ENCODE data around the gene TJP3. TPM values are rescaled to one million over a fixed set of nuclear protein-coding genes. Genes with fewer than 3 reads are reported as not detected.

Gene TJP3
- total and polyA plus RNA-seq, 2 experiments from 2014 or later: 23.7 to 49.2 TPM

GRCh38 chr19:3674784-3675543 is 33.2 kb upstream of the TJP3 start:
- H3K4me3 ChIP-seq: no peak overlapping the region
- no peaks in the 10 kb centered on the region for H3K27me3 ChIP-seq
- H3K27ac ChIP-seq: no peak overlapping the region
- H3K9me3 ChIP-seq (ENCODE audit: low read depth): no peaks in the 10 kb centered on the region
- H3K4me2 ChIP-seq: no peak overlapping the region
- H3K4me1 ChIP-seq (ENCODE audit: insufficient read depth): peaks cover 18% of the 10 kb centered on the region
- WGBS (ENCODE audit: low lambda C conversion rate, missing lambda C conversion rate): 89% methylated on average over 13 of the region's 13 CpGs
- H3K79me2 ChIP-seq: peaks cover 46% of the 10 kb centered on the region
- no peak for DNase-seq (ENCODE audit: low spot score)
- H3K36me3 ChIP-seq (replicated peaks; ENCODE audit: insufficient read depth, low read depth): no peaks in the 10 kb centered on the region
- H2AFZ ChIP-seq: no peak overlapping the region
- no peaks in the 10 kb centered on the region for H3K9me2 ChIP-seq (replicated peaks; ENCODE audit: insufficient read depth)
- TF ChIP-seq EZH2phosphoT487 (IDR thresholded peaks at IDR 0.05; ENCODE audit: low read depth, severe bottlenecking, unreplicated experiment): no peak
- no peak for TF ChIP-seq EZH2 (IDR thresholded peaks at IDR 0.05; ENCODE audit: borderline replicate concordance)
- TF ChIP-seq CTCF (IDR thresholded peaks at IDR 0.05; ENCODE audit: poor library complexity): no peak
- peaks cover 12% of the 10 kb centered on the region for H4K20me1 ChIP-seq (ENCODE audit: insufficient read depth, poor library complexity, severe bottlenecking)

GRCh38 chr19:3678188-3678587 is 30.0 kb upstream of the TJP3 start:
- TF ChIP-seq EZH2phosphoT487 (IDR thresholded peaks at IDR 0.05; ENCODE audit: low read depth, severe bottlenecking, unreplicated experiment): no peak
- TF ChIP-seq EZH2 (IDR thresholded peaks at IDR 0.05; ENCODE audit: borderline replicate concordance): no peak
- no peak for TF ChIP-seq CTCF (IDR thresholded peaks at IDR 0.05; ENCODE audit: poor library complexity)
- no peaks in the 10 kb centered on the region for H3K36me3 ChIP-seq (replicated peaks; ENCODE audit: insufficient read depth, low read depth)
- no peaks in the 10 kb centered on the region for H3K9me2 ChIP-seq (replicated peaks; ENCODE audit: insufficient read depth)
- no peak overlapping the region for H2AFZ ChIP-seq
- H3K4me2 ChIP-seq: no peak overlapping the region
- H3K9me3 ChIP-seq (ENCODE audit: low read depth): no peaks in the 10 kb centered on the region
- no peak for DNase-seq (ENCODE audit: low spot score)
- no peak overlapping the region for H3K4me3 ChIP-seq
- no peak overlapping the region for H3K27ac ChIP-seq
- peaks cover 40% of the 10 kb centered on the region for H3K79me2 ChIP-seq
- H4K20me1 ChIP-seq (ENCODE audit: insufficient read depth, poor library complexity, severe bottlenecking): no peaks in the 10 kb centered on the region
- H3K4me1 ChIP-seq (ENCODE audit: insufficient read depth): peaks cover 6% of the 10 kb centered on the region
- H3K27me3 ChIP-seq: no peaks in the 10 kb centered on the region
- WGBS (ENCODE audit: low lambda C conversion rate, missing lambda C conversion rate): no CpG with 5 or more reads among the region's 3 CpGs

- no peak for DNase-seq (ENCODE audit: low spot score)
- Histone ChIP-seq H3K27me3 (no peaks in the 10 kb centered on the region), H3K4me1 (ENCODE audit: insufficient read depth) (peaks cover 9% of the 10 kb centered on the region), H3K79me2 (peaks cover 35% of the 10 kb centered on the region), H4K20me1 (ENCODE audit: insufficient read depth, poor library complexity, severe bottlenecking) (no peaks in the 10 kb centered on the region), H3K4me2 (no peak overlapping the region), H3K36me3 (replicated peaks; ENCODE audit: insufficient read depth, low read depth) (no peaks in the 10 kb centered on the region), H3K9me3 (ENCODE audit: low read depth) (no peaks in the 10 kb centered on the region), H3K27ac (no peak overlapping the region), H3K9me2 (replicated peaks; ENCODE audit: insufficient read depth) (no peaks in the 10 kb centered on the region), H2AFZ (no peak overlapping the region), H3K4me3 (no peak overlapping the region)
- TF ChIP-seq EZH2phosphoT487 (IDR thresholded peaks at IDR 0.05; ENCODE audit: low read depth, severe bottlenecking, unreplicated experiment) (no peak), CTCF (IDR thresholded peaks at IDR 0.05; ENCODE audit: poor library complexity) (no peak)
- 97% methylated on average over 10 of the region's 12 CpGs for WGBS (ENCODE audit: low lambda C conversion rate, missing lambda C conversion rate)
Observed at GRCh38 chr19:3679138-3679537, 29.0 kb upstream of the TJP3 start.

All from hepatocyte (in vitro differentiated cells).